ENCODE data around the gene FOXN1.

FOXN1 gene

GRCh38 chr17:28580959-28581358 lies 74.8 kb downstream of the FOXN1 start:
- no peak for DNase-seq (ENCODE audit: low read depth, low spot score)
- Histone ChIP-seq H3K4me3 (no peak overlapping the region), H3K27ac (no peak overlapping the region), H3K9ac (ENCODE audit: insufficient read length) (no peak overlapping the region), H3K9me3 (ENCODE audit: low read depth, low read length) (no peaks in the 10 kb centered on the region), H3K36me3 (ENCODE audit: insufficient read depth, low read length) (peaks cover 86% of the 10 kb centered on the region)
- no peak for TF ChIP-seq POLR2AphosphoS5 (IDR thresholded peaks at IDR 0.05; ENCODE audit: borderline replicate concordance, low read depth, low read length)
- TF ChIP-seq EZH2 (IDR thresholded peaks at IDR 0.05): no peak
- no peak for TF ChIP-seq FOXP2 (optimal IDR thresholded peaks at IDR 0.05; ENCODE audit: control extremely low read depth, extremely low read length, insufficient read depth)

GRCh38 chr17:28582513-28582912 lies 76.4 kb downstream of the FOXN1 start:
- TF ChIP-seq FOXP2 (optimal IDR thresholded peaks at IDR 0.05; ENCODE audit: control extremely low read depth, extremely low read length, insufficient read depth) (no peak), EZH2 (IDR thresholded peaks at IDR 0.05) (no peak), POLR2AphosphoS5 (IDR thresholded peaks at IDR 0.05; ENCODE audit: borderline replicate concordance, low read depth, low read length) (no peak)
- Histone ChIP-seq H3K4me3 (no peak overlapping the region), H3K36me3 (ENCODE audit: insufficient read depth, low read length) (peaks cover 93% of the 10 kb centered on the region)

DNA sequence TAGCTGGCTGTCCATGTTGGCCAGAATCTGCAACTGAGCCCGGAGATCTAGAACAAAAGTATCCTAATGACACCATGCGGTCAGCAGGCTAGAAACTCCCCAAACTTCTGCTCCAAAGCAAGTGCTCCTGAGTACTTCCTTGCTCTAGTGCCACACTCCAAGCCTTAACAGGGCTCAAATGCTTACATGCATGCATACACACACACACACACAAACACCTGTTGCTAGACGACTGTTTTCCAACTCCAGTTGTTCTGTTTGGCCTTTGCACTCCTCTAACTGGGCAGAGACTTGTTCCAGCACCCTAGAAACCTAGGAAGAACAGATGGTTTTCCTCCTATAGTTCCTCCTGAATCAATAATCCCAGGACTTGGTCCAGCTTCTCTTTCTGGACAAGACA lies 78.3 kb downstream of the FOXN1 start:
- DNase-seq (ENCODE audit: low read depth, low spot score): no peak
- H3K4me3 ChIP-seq: no peak overlapping the region
- H3K36me3 ChIP-seq (ENCODE audit: insufficient read depth, low read length): peaks cover 92% of the 10 kb centered on the region
- no peaks in the 10 kb centered on the region for H3K9me3 ChIP-seq (ENCODE audit: low read depth, low read length)
- no peak overlapping the region for H3K27ac ChIP-seq
- TF ChIP-seq EZH2 (IDR thresholded peaks at IDR 0.05) (no peak), FOXP2 (optimal IDR thresholded peaks at IDR 0.05; ENCODE audit: control extremely low read depth, extremely low read length, insufficient read depth) (no peak), POLR2AphosphoS5 (IDR thresholded peaks at IDR 0.05; ENCODE audit: borderline replicate concordance, low read depth, low read length) (no peak)
- H3K9ac ChIP-seq (ENCODE audit: insufficient read length): no peak overlapping the region

More at GRCh38 chr17:28582513-28582912, 76.4 kb downstream of the FOXN1 start:
- Histone ChIP-seq H3K9me3 (ENCODE audit: low read depth, low read length) (no peaks in the 10 kb centered on the region), H3K27ac (no peak overlapping the region), H3K9ac (ENCODE audit: insufficient read length) (no peak overlapping the region)
- no peak for DNase-seq (ENCODE audit: low read depth, low spot score)

- Histone ChIP-seq H3K9me3 (ENCODE audit: low read depth, low read length) (no peaks in the 10 kb centered on the region), H3K36me3 (ENCODE audit: insufficient read depth, low read length) (peaks cover 89% of the 10 kb centered on the region), H3K4me3 (no peak overlapping the region), H3K27ac (no peak overlapping the region), H3K9ac (ENCODE audit: insufficient read length) (no peak overlapping the region)
- TF ChIP-seq POLR2AphosphoS5 (IDR thresholded peaks at IDR 0.05; ENCODE audit: borderline replicate concordance, low read depth, low read length): no peak
- no peak for TF ChIP-seq FOXP2 (optimal IDR thresholded peaks at IDR 0.05; ENCODE audit: control extremely low read depth, extremely low read length, insufficient read depth)
- no peak for TF ChIP-seq EZH2 (IDR thresholded peaks at IDR 0.05)
- no peak for DNase-seq (ENCODE audit: low read depth, low spot score)
Measured at GRCh38 chr17:28585851-28586250, 79.7 kb downstream of the FOXN1 start.

Measured in SK-N-MC (cell line).